IPS-NIHi7 (cell line): ENCODE measurements around the gene BICRA.

ENCODE experiments used
- DNase-seq: peaks from one replicate; pipeline ENCODE4 v3.0.0; 2012; ENCODE audit warnings: mixed read lengths; ENCODE audit errors: extremely low spot score

BICRA gene

GRCh38 chr19:47749326-47749725 is 140.4 kb downstream of the BICRA start:
- DNase-seq, result no peak

GRCh38 chr19:47750752-47751151 is 141.8 kb downstream of the BICRA start:
- DNase-seq, result no peak

GRCh38 chr19:47752440-47753211 is 143.7 kb downstream of the BICRA start:
- DNase-seq, result no peak
